ENCODE measurements around the gene TMPRSS12. TPM values are rescaled to one million over a fixed set of nuclear protein-coding genes. Genes with fewer than 3 reads are reported as not detected.

TMPRSS12 gene
- total and polyA plus RNA-seq, 2 donors (not counting 1 experiment from before 2014, with no cell fraction given), result not detected

GRCh38 chr12:50824914-50825313, 17.8 kb upstream of the TMPRSS12 start:
- Mint-ChIP-seq H3K27ac (peak overlapping the region; percentile 62), H3K9me3 (ENCODE audit: insufficient read depth) (no peaks in the 10 kb centered on the region), H3K4me3 (peak overlapping the region; percentile 27), H3K27me3 (no peaks in the 10 kb centered on the region), H3K4me1 (peaks cover 6% of the 10 kb centered on the region)
- peak overlapping the region; percentile 13 for H3K9ac ChIP-seq (ENCODE audit: low read length)
- no peak overlapping the region for H3K4me3 ChIP-seq (ENCODE audit: control extremely low read depth in 1 of 5, extremely low read depth in 1 of 5, insufficient read depth in 1 of 5, low read depth in 2 of 5, low read length in 4 of 5)
- no peaks in the 10 kb centered on the region for H3K9me3 ChIP-seq (ENCODE audit: control extremely low read depth in 1 of 3, control insufficient read depth in 2 of 3, insufficient read depth in 1 of 3, low read length in 2 of 3)
- H3K4me2 ChIP-seq (replicated peaks; ENCODE audit: low read depth, low read length, poor library complexity, severe bottlenecking), result peak overlapping the region; percentile 35
- H3K27me3 ChIP-seq (replicated peaks in 1 of 4; ENCODE audit: control extremely low read depth in 1 of 4, control insufficient read depth in 3 of 4, insufficient read depth in 4 of 4, low read length in 3 of 4), result no peaks in the 10 kb centered on the region
- H3K4me1 ChIP-seq (ENCODE audit: control insufficient read depth in 2 of 2, insufficient read depth in 2 of 2, low read length in 2 of 2), result peaks cover 3% of the 10 kb centered on the region in 2 donors
- H4K20me1 ChIP-seq (ENCODE audit: control insufficient read depth, insufficient read depth, low read length, poor library complexity, severe bottlenecking), result no peaks in the 10 kb centered on the region
- ChIA-PET CTCF (interaction anchor here (0.6 to 7.3 kb wide), 25 partner anchors 12 to 545 kb away, joined by 3 to 343 read pairs (median 5); partner anchors contain the start of genes CSRNP2 and SLC11A2), POLR2A (interaction anchor here (0.6 to 1.4 kb wide), 4 partner anchors 99 to 393 kb away, joined by 3 to 6 read pairs (median 4); partner anchors contain the start of gene POU6F1)
- no peaks in the 10 kb centered on the region for H3K36me3 ChIP-seq (replicated peaks in 1 of 2; ENCODE audit: control extremely low read depth in 1 of 2, control insufficient read depth in 1 of 2, extremely low read depth in 1 of 2, insufficient read depth in 2 of 2, low read length in 1 of 2)
- ATAC-seq (ENCODE audit: low read depth) (no peak), DNase-seq (no peak)
- intact Hi-C loops (cut with micrococcal nuclease), result loop anchor here (1.0 to 5.0 kb wide), 8 partner anchors 60 to 707 kb away; partner anchors contain the start of genes ATF1, CSRNP2, LETMD1 and TFCP2
- no peaks in the 10 kb centered on the region for H3K79me2 ChIP-seq (ENCODE audit: control insufficient read depth, insufficient read depth, low read length)
- TF ChIP-seq CTCF (IDR thresholded peaks at IDR 0.05) (no peak), EZH2 (IDR thresholded peaks at IDR 0.05; ENCODE audit: borderline replicate concordance, insufficient read depth, low read depth, low read length, poor library complexity, severe bottlenecking) (no peak)
- H3K27ac ChIP-seq (ENCODE audit: low read length in 2 of 2), result peak overlapping the region; percentile 2 to 72
- peak overlapping the region; percentile 75 for H2AFZ ChIP-seq (ENCODE audit: insufficient read depth, low read depth, low read length, poor library complexity, severe bottlenecking)
- 40% methylated on average over 1 of the region's 4 CpGs for WGBS (ENCODE audit: insufficient coverage)

GRCh38 chr12:50825372-50825838, 17.3 kb upstream of the TMPRSS12 start:
- H3K27me3 ChIP-seq (replicated peaks in 1 of 4; ENCODE audit: control extremely low read depth in 1 of 4, control insufficient read depth in 3 of 4, insufficient read depth in 4 of 4, low read length in 3 of 4), result no peaks in the 10 kb centered on the region
- H3K4me1 ChIP-seq (ENCODE audit: control insufficient read depth in 2 of 2, insufficient read depth in 2 of 2, low read length in 2 of 2), result peaks cover 3% of the 10 kb centered on the region in 2 donors
- no peaks in the 10 kb centered on the region for H3K36me3 ChIP-seq (replicated peaks in 1 of 2; ENCODE audit: control extremely low read depth in 1 of 2, control insufficient read depth in 1 of 2, extremely low read depth in 1 of 2, insufficient read depth in 2 of 2, low read length in 1 of 2)
- H3K79me2 ChIP-seq (ENCODE audit: control insufficient read depth, insufficient read depth, low read length), result no peaks in the 10 kb centered on the region
- peaks cover 6% of the 10 kb centered on the region for H3K4me1 Mint-ChIP-seq
- no peaks in the 10 kb centered on the region for H3K9me3 ChIP-seq (ENCODE audit: control extremely low read depth in 1 of 3, control insufficient read depth in 2 of 3, insufficient read depth in 1 of 3, low read length in 2 of 3)
- H4K20me1 ChIP-seq (ENCODE audit: control insufficient read depth, insufficient read depth, low read length, poor library complexity, severe bottlenecking), result no peaks in the 10 kb centered on the region
- no peak for TF ChIP-seq EZH2 (IDR thresholded peaks at IDR 0.05; ENCODE audit: borderline replicate concordance, insufficient read depth, low read depth, low read length, poor library complexity, severe bottlenecking)
- TF ChIP-seq CTCF (IDR thresholded peaks at IDR 0.05), result peak; percentile 76
- H3K27ac Mint-ChIP-seq, result peak overlapping the region; percentile 62
- H3K9me3 Mint-ChIP-seq (ENCODE audit: insufficient read depth), result no peaks in the 10 kb centered on the region
- peak overlapping the region; percentile 75 for H2AFZ ChIP-seq (ENCODE audit: insufficient read depth, low read depth, low read length, poor library complexity, severe bottlenecking)
- WGBS (ENCODE audit: insufficient coverage), result no CpG with 5 or more reads among the region's 2 CpGs
- peak overlapping the region; percentile 35 for H3K4me2 ChIP-seq (replicated peaks; ENCODE audit: low read depth, low read length, poor library complexity, severe bottlenecking)
- peak; percentile 73 for ATAC-seq (ENCODE audit: low read depth)
- H3K27me3 Mint-ChIP-seq, result no peaks in the 10 kb centered on the region
- POLR2A ChIA-PET, result interaction anchor here (0.6 to 1.4 kb wide), 3 partner anchors 98 to 393 kb away, joined by 3 to 4 read pairs (median 4); partner anchors contain the start of gene POU6F1
- DNase-seq, result peak; percentile 76
- H3K4me3 ChIP-seq (ENCODE audit: control extremely low read depth in 1 of 5, extremely low read depth in 1 of 5, insufficient read depth in 1 of 5, low read depth in 2 of 5, low read length in 4 of 5), result no peak overlapping the region
- peak overlapping the region; percentile 13 for H3K9ac ChIP-seq (ENCODE audit: low read length)
- peak overlapping the region; percentile 2 to 72 for H3K27ac ChIP-seq (ENCODE audit: low read length in 2 of 2)
- intact Hi-C loops (cut with micrococcal nuclease), result loop anchor here (1.0 to 5.0 kb wide), 8 partner anchors 61 to 707 kb away; partner anchors contain the start of genes ATF1, CSRNP2, LETMD1 and TFCP2
- H3K4me3 Mint-ChIP-seq, result peak overlapping the region; percentile 27
- CTCF ChIA-PET, result interaction anchor here (0.6 to 7.3 kb wide), 30 partner anchors 9 to 707 kb away, joined by 3 to 343 read pairs (median 4); partner anchors contain the start of genes CSRNP2 and SLC11A2

Data from B cell (primary cell).